Kidney epithelial cell (primary cell): ENCODE measurements around the gene RUNX2. TPM values are rescaled to one million over a fixed set of nuclear protein-coding genes. Genes with fewer than 3 reads are reported as not detected.

Source experiments
- DNase-seq: peaks from one replicate; pipeline ENCODE4 v3.0.0-alpha.2; 2010; ENCODE audit warnings: low read depth
- H3K27me3 ChIP-seq: 2 replicates; pipeline ENCODE4 v1.6.0; 2011; ENCODE audit warnings: low read length; ENCODE audit not compliant: control insufficient read depth, insufficient read depth
- H3K36me3 ChIP-seq: 2 replicates; pipeline ENCODE4 v1.5.1; 2011; ENCODE audit warnings: low read length; ENCODE audit not compliant: control insufficient read depth, insufficient read depth
- H3K4me3 ChIP-seq: 2 replicates; pipeline ENCODE4 v1.5.1; 2011; ENCODE audit warnings: low read depth, mild to moderate bottlenecking, control low read depth, low read length
- CTCF ChIP-seq: IDR thresholded peaks from 2 replicates; pipeline ENCODE4 v1.5.1; 2011; ENCODE audit warnings: mild to moderate bottlenecking, moderate library complexity, low read length, control low read depth, inconsistent platforms; ENCODE audit not compliant: insufficient read depth, poor library complexity, severe bottlenecking
- total RNA-seq: library from RNA; depleted of rRNA; stranded (reverse); fragments of >200 nt; gene quantifications from 2 replicates; pipeline ENCODE4 v1.2.3, GENCODE V29; 2015

RUNX2 gene
- total RNA-seq, 1 donor from 2014 or later = 9.2 TPM

GRCh38 chr6:45483501-45483900 is 155.4 kb downstream of the RUNX2 start:
- H3K4me3 ChIP-seq = no peak overlapping the region
- H3K27me3 ChIP-seq = no peaks in the 10 kb centered on the region
- no peak for TF ChIP-seq CTCF
- no peak for DNase-seq
- peaks cover 1% of the 10 kb centered on the region for H3K36me3 ChIP-seq

GRCh38 chr6:45486736-45487135 is 158.6 kb downstream of the RUNX2 start:
- no peak for DNase-seq
- Histone ChIP-seq H3K4me3 (no peak overlapping the region), H3K27me3 (no peaks in the 10 kb centered on the region), H3K36me3 (peaks cover 1% of the 10 kb centered on the region)
- no peak for TF ChIP-seq CTCF

GRCh38 chr6:45487645-45488044 is 159.5 kb downstream of the RUNX2 start:
- TF ChIP-seq CTCF = no peak

GRCh38 chr6:45488269-45488668 is 160.1 kb downstream of the RUNX2 start:
- no peak for TF ChIP-seq CTCF
- H3K27me3 ChIP-seq = no peaks in the 10 kb centered on the region
- no peak for DNase-seq

More at GRCh38 chr6:45487645-45488044, 159.5 kb downstream of the RUNX2 start:
- DNase-seq = no peak
- Histone ChIP-seq H3K36me3 (peaks cover 1% of the 10 kb centered on the region), H3K27me3 (no peaks in the 10 kb centered on the region), H3K4me3 (no peak overlapping the region)

GRCh38 chr6:45488889-45489288 is 160.8 kb downstream of the RUNX2 start:
- no peak for DNase-seq

More at GRCh38 chr6:45488269-45488668, 160.1 kb downstream of the RUNX2 start:
- Histone ChIP-seq H3K4me3 (no peak overlapping the region), H3K36me3 (peaks cover 1% of the 10 kb centered on the region)

More at GRCh38 chr6:45488889-45489288, 160.8 kb downstream of the RUNX2 start:
- peaks cover 1% of the 10 kb centered on the region for H3K36me3 ChIP-seq
- H3K4me3 ChIP-seq = no peak overlapping the region
- no peaks in the 10 kb centered on the region for H3K27me3 ChIP-seq
- TF ChIP-seq CTCF = no peak
